Spleen (tissue), 11 donors: ENCODE results near the gene CXXC5. TPM values are rescaled to one million over a fixed set of nuclear protein-coding genes. Genes with fewer than 3 reads are reported as not detected.

Source experiments
- DNase-seq: peaks from one replicate; pipeline ENCODE4 v3.0.0-alpha.2; 2020
- H3K27ac ChIP-seq, 8 donors: fragments of 200-600 bp; sonication (generic) in 7 of 8; 1 replicate in 4 of 8; 2 replicates in 4 of 8; pipeline versions ENCODE4 v1.5.0 to v1.8.0; 2016 to 2021; ENCODE audit warnings: inconsistent platforms in 4 of 8, mild to moderate bottlenecking in 4 of 8, moderate library complexity in 1 of 8
- H3K27me3 ChIP-seq, 7 donors: fragments of 200-600 bp; sonication (generic) in 6 of 7; replicated peaks in 1 of 7; 1 replicate in 4 of 7; 2 replicates in 3 of 7; pipeline versions ENCODE4 v1.5.0 to v1.8.0; 2016 to 2021; ENCODE audit warnings: inconsistent platforms in 3 of 7, mild to moderate bottlenecking in 1 of 7
- H3K36me3 ChIP-seq, 6 donors: fragments of 200-600 bp; sonication (generic) in 5 of 6; 1 replicate in 4 of 6; 2 replicates in 2 of 6; pipeline versions ENCODE4 v1.5.0 to v1.8.0; 2016 to 2021; ENCODE audit warnings: inconsistent platforms in 2 of 6
- H3K4me1 ChIP-seq, 6 donors: fragments of 200-600 bp; sonication (generic) in 5 of 6; 1 replicate in 3 of 6; 2 replicates in 3 of 6; pipeline versions ENCODE4 v1.5.0 to v1.8.0; 2016 to 2021; ENCODE audit warnings: inconsistent platforms in 3 of 6
- H3K4me3 ChIP-seq, 8 donors: fragments of 200-600 bp; sonication (generic) in 7 of 8; 1 replicate in 4 of 8; 2 replicates in 4 of 8; pipeline versions ENCODE4 v1.5.0 to v1.8.0; 2016 to 2021; ENCODE audit warnings: inconsistent platforms in 4 of 8, mild to moderate bottlenecking in 4 of 8, moderate library complexity in 2 of 8
- H3K9me3 ChIP-seq, 8 donors: fragments of 200-600 bp; sonication (generic) in 7 of 8; 1 replicate in 4 of 8; 2 replicates in 4 of 8; pipeline versions ENCODE4 v1.5.0 to v1.8.0; 2016 to 2021; ENCODE audit warnings: inconsistent platforms in 4 of 8
- POLR2A ChIP-seq, 3 donors: fragments of 450-650 bp; IDR thresholded peaks; one replicate each; pipeline ENCODE4 v1.5.1; 2017; ENCODE audit warnings: antibody characterized with exemption in 3 of 3, mild to moderate bottlenecking in 1 of 3
- POLR2AphosphoS5 ChIP-seq, 3 donors: sonication (generic); formaldehyde crosslinking; IDR thresholded peaks; one replicate each; pipeline ENCODE4 v1.5.1; 2017; ENCODE audit warnings: antibody characterized with exemption in 3 of 3
- WGBS, 5 donors: extraction: QIAGEN DNeasy Blood & Tissue Kit in 3 of 5; methylation state at CpG; one replicate each; pipeline versions ENCODE4 v1.1.5 to v1.1.7; 2013 to 2018; 5-methylcytosine and 5-hydroxymethylcytosine counted together
- intact Hi-C: fragments of 100-400 bp; cut with DNase I; formaldehyde crosslinking; loops from one replicate; pipeline ENCODE4 v1.15.0; 2023; ENCODE audit warnings: low total_unique reads
- polyA plus RNA-seq, 3 donors: library from polyadenylated mRNA; stranded (reverse); fragments of 200-250 nt; gene quantifications; one replicate each; pipeline ENCODE4 v1.2.1, GENCODE V29; 2013
- total RNA-seq, 7 donors: library from RNA; depleted of rRNA in 3 of 7; stranded (reverse); fragments of >200 nt in 3 of 7; fragmentation: NEBNext Ultra II Directional in 4 of 7; extraction: Animal tissue kit (Norgen Biotek cat#: 25700) in 4 of 7; gene quantifications; one replicate each; pipeline versions ENCODE4 v1.1.0 to v1.2.1, GENCODE V29; 2016 to 2021
- TF ChIP-seq, protein P1 (sequence below), 11 experiments: fragments of 200-600 bp in 7 of 11; fragments of 450-650 bp in 4 of 11; sonication (generic) in 4 of 11; IDR thresholded peaks in 8 of 11; conservative IDR thresholded peaks in 3 of 11; 1 replicate in 7 of 11; 2 replicates in 4 of 11; pipeline versions ENCODE4 v1.4.0 to v1.8.0; 2016 to 2021; ENCODE audit warnings: antibody characterized with exemption in 11 of 11, inconsistent platforms in 4 of 11, mild to moderate bottlenecking in 1 of 11
- donor health status: healthy with polysubstance abuse.
- donor health status: DM: no; HTN: no; CAD: no; lungs with moderate emphysema.
- donor health status: DM: no; HTN: no; CAD: no.
- donor health status: Bipolar disorder and iron deficiency.
- donor health status: healthy.
- donor health status: DM: no; HTN: no; CAD: no.
- donor health status: DM: yes; HTN: yes; CAD: no.

The CXXC5 gene
- total and polyA plus RNA-seq, 10 donors: 46.4 to 69.5 (median 62.0) TPM

GRCh38 chr5:139660923-139661814 is 13.0 kb downstream of the CXXC5 start:
- DNase-seq: peak; percentile 89
- TF ChIP-seq POLR2AphosphoS5 (IDR thresholded peaks at IDR 0.05) (peak; percentile 38 to 78 (median 65)), POLR2A (IDR thresholded peaks at IDR 0.05) (no peak)
- TF ChIP-seq, protein P1, sequence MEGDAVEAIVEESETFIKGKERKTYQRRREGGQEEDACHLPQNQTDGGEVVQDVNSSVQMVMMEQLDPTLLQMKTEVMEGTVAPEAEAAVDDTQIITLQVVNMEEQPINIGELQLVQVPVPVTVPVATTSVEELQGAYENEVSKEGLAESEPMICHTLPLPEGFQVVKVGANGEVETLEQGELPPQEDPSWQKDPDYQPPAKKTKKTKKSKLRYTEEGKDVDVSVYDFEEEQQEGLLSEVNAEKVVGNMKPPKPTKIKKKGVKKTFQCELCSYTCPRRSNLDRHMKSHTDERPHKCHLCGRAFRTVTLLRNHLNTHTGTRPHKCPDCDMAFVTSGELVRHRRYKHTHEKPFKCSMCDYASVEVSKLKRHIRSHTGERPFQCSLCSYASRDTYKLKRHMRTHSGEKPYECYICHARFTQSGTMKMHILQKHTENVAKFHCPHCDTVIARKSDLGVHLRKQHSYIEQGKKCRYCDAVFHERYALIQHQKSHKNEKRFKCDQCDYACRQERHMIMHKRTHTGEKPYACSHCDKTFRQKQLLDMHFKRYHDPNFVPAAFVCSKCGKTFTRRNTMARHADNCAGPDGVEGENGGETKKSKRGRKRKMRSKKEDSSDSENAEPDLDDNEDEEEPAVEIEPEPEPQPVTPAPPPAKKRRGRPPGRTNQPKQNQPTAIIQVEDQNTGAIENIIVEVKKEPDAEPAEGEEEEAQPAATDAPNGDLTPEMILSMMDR (IDR thresholded peaks at IDR 0.05 in 8 of 11, conservative IDR thresholded peaks at IDR 0.05 in 3 of 11): no peak

DNA sequence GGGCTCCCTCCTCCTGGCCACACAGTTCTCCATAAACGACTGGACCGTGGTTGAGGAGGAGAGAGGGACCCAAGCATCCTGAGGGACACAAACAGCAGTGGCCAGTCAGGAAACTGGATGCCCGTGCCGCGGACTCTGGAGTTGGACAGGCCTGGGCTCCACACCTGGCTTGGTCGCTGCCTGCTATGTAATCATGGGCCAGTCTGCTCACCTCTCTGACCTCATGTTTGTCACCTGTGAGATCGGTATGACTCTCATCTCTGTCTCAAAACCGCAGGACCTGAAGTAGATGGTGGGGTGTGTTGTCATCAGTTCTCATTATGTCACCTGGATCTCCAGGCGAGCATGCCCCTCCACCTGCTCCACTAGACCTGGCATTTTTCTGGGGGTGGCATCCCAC is 14.5 kb downstream of the CXXC5 start:
- intact Hi-C loops: no loop called here
- Histone ChIP-seq H3K27ac (peak overlapping the region in 7 of 8 donors; percentile 36 to 95 (median 92)), H3K27me3 (no peaks in the 10 kb centered on the region), H3K4me3 (no peak overlapping the region), H3K9me3 (no peaks in the 10 kb centered on the region), H3K36me3 (no peaks in the 10 kb centered on the region), H3K4me1 (peaks cover 97 to 100% (median 100%) of the 10 kb centered on the region in 6 donors)
- DNase-seq: no peak
- WGBS, 5 donors: 67 to 86% (median 73%) methylated on average over 8 to 9 of the region's 9 CpGs
- peak in 1 of 3 donors; percentile 12 for TF ChIP-seq POLR2AphosphoS5 (IDR thresholded peaks at IDR 0.05)
- no peak for TF ChIP-seq POLR2A (IDR thresholded peaks at IDR 0.05)

More at GRCh38 chr5:139660923-139661814, 13.0 kb downstream of the CXXC5 start:
- Histone ChIP-seq H3K4me3 (peak overlapping the region in 3 of 8 donors; percentile 5 to 58 (median 22)), H3K27me3 (no peaks in the 10 kb centered on the region), H3K4me1 (peaks cover 97 to 100% (median 100%) of the 10 kb centered on the region in 6 donors), H3K27ac (peak overlapping the region; percentile 74 to 95 (median 90)), H3K9me3 (no peaks in the 10 kb centered on the region), H3K36me3 (no peaks in the 10 kb centered on the region)
- WGBS, 5 donors: 22 to 36% (median 31%) methylated on average over 18 to 41 of the region's 41 CpGs
- intact Hi-C loops: no loop called here

GRCh38 chr5:139663207-139664085 is 15.3 kb downstream of the CXXC5 start:
- Histone ChIP-seq H3K27me3 (no peaks in the 10 kb centered on the region), H3K9me3 (no peaks in the 10 kb centered on the region), H3K4me1 (peaks cover 95 to 100% (median 100%) of the 10 kb centered on the region in 6 donors), H3K36me3 (no peaks in the 10 kb centered on the region), H3K27ac (peak overlapping the region; percentile 27 to 95 (median 90)), H3K4me3 (peak overlapping the region in 1 of 8 donors; percentile 4)
- intact Hi-C loops: no loop called here
- DNase-seq: no peak
- WGBS, 5 donors: 70 to 78% (median 72%) methylated on average over 11 to 14 of the region's 14 CpGs
- TF ChIP-seq POLR2AphosphoS5 (IDR thresholded peaks at IDR 0.05) (no peak), POLR2A (IDR thresholded peaks at IDR 0.05) (no peak)
- TF ChIP-seq, protein P1 (IDR thresholded peaks at IDR 0.05 in 8 of 11, conservative IDR thresholded peaks at IDR 0.05 in 3 of 11): no peak

GRCh38 chr5:139664086-139664693 is 16.0 kb downstream of the CXXC5 start:
- peaks cover 95 to 100% (median 100%) of the 10 kb centered on the region in 6 donors for H3K4me1 ChIP-seq
- H3K9me3 ChIP-seq: no peaks in the 10 kb centered on the region
- H3K4me3 ChIP-seq: peak overlapping the region in 1 of 8 donors; percentile 4
- 15 to 28% (median 20%) methylated on average over 9 of the region's 9 CpGs for whole genome bisulfite sequencing, 5 donors
- peak overlapping the region; percentile 27 to 95 (median 90) for H3K27ac ChIP-seq
- DNase-seq: peak; percentile 88
- TF ChIP-seq POLR2AphosphoS5 (IDR thresholded peaks at IDR 0.05) (peak; percentile 50 to 72 (median 64)), POLR2A (IDR thresholded peaks at IDR 0.05) (no peak)
- TF ChIP-seq, protein P1 (IDR thresholded peaks at IDR 0.05 in 8 of 11, conservative IDR thresholded peaks at IDR 0.05 in 3 of 11): no peak
- no peaks in the 10 kb centered on the region for H3K36me3 ChIP-seq
- intact Hi-C loops: no loop called here
- no peaks in the 10 kb centered on the region for H3K27me3 ChIP-seq
